Jurkat, Clone E6-1 (cell line): Measurements from ENCODE around the gene DTHD1.

Experiments
- DNase-seq: peaks from one replicate; pipeline ENCODE4 v3.0.0-alpha.2; 2011; ENCODE audit warnings: low read depth, low spot score
- H3K4me3 ChIP-seq: 2 replicates; pipeline ENCODE4 v1.5.1; 2011; ENCODE audit warnings: mild to moderate bottlenecking, low read length, control low read depth, moderate library complexity

The DTHD1 gene

GRCh38 chr4:36391411-36391810 is 110.0 kb downstream of the DTHD1 start:
- no peak for DNase-seq
- H3K4me3 ChIP-seq = no peak overlapping the region

GRCh38 chr4:36392024-36392423 is 110.6 kb downstream of the DTHD1 start:
- H3K4me3 ChIP-seq = no peak overlapping the region
- no peak for DNase-seq

- no peak overlapping the region for H3K4me3 ChIP-seq
- DNase-seq = no peak
Measured at GRCh38 chr4:36392916-36393315, 111.5 kb downstream of the DTHD1 start.
